K562 (cell line): ENCODE measurements around the gene GPRIN2. TPM values are rescaled to one million over a fixed set of nuclear protein-coding genes. Genes with fewer than 3 reads are reported as not detected.

ENCODE experiments used
- ARID1B ChIP-seq: fragments of 450-650 bp; IDR thresholded peaks from 2 replicates; pipeline ENCODE4 v1.6.1; 2016; ENCODE audit warnings: antibody characterized with exemption, mild to moderate bottlenecking, inconsistent platforms
- CBX5 ChIP-seq: IDR thresholded peaks from 2 replicates; pipeline ENCODE4 v1.6.1; 2014; ENCODE audit warnings: low read depth, borderline replicate concordance
- DDX20 ChIP-seq: fragments of 450-650 bp; IDR thresholded peaks from 2 replicates; pipeline ENCODE4 v1.6.1; 2016; ENCODE audit warnings: missing genetic modification characterization, low read depth, mild to moderate bottlenecking, missing compliant biosample characterization, moderate library complexity
- DIDO1 ChIP-seq: fragments of 450-650 bp; IDR thresholded peaks from 2 replicates; pipeline ENCODE4 v1.6.1; 2016; ENCODE audit warnings: low read depth, missing biosample characterization, missing genetic modification characterization
- GTF2A2 ChIP-seq: IDR thresholded peaks from 2 replicates; pipeline ENCODE4 v1.6.1; 2016; ENCODE audit warnings: mild to moderate bottlenecking, missing genetic modification characterization, missing compliant biosample characterization
- HBP1 ChIP-seq: fragments of 450-650 bp; formaldehyde crosslinking; IDR thresholded peaks from 2 replicates; pipeline ENCODE4 v1.4.0; 2022; ENCODE audit warnings: missing genetic modification characterization
- KDM4B ChIP-seq, 2 experiments: fragments of 450-650 bp in 1 of 2; sonication (generic) in 1 of 2; IDR thresholded peaks; 2 replicates each; pipeline ENCODE4 v1.6.1; 2016 to 2017; ENCODE audit warnings: borderline replicate concordance in 2 of 2, antibody characterized with exemption in 1 of 2, low read depth in 1 of 2, mild to moderate bottlenecking in 1 of 2
- MAX ChIP-seq: sonication (generic); formaldehyde crosslinking; IDR thresholded peaks from 2 replicates; pipeline ENCODE4 v1.9.0; 2022; ENCODE audit warnings: mild to moderate bottlenecking, missing genetic modification reagents
- NCOA2 ChIP-seq, 2 experiments: fragments of 450-650 bp; IDR thresholded peaks; 2 replicates each; pipeline ENCODE4 v1.6.1; 2018; ENCODE audit warnings: mild to moderate bottlenecking in 2 of 2, moderate library complexity in 1 of 2; ENCODE audit not compliant: partially characterized antibody in 2 of 2
- NFXL1 ChIP-seq: fragments of 450-650 bp; formaldehyde crosslinking; IDR thresholded peaks from 2 replicates; pipeline ENCODE4 v1.4.0; 2021; ENCODE audit warnings: mild to moderate bottlenecking
- POLR2H ChIP-seq: IDR thresholded peaks from 2 replicates; pipeline ENCODE4 v1.6.1; 2016; ENCODE audit warnings: missing genetic modification characterization, low read depth, mild to moderate bottlenecking, control low read depth, missing compliant biosample characterization, moderate library complexity
- ZNF347 ChIP-seq: fragments of 450-650 bp; formaldehyde crosslinking; IDR thresholded peaks from 2 replicates; pipeline ENCODE4 v1.4.0; 2020; ENCODE audit warnings: low read depth, mild to moderate bottlenecking, moderate library complexity
- ZNF41 ChIP-seq: fragments of 250-450 bp; sonication (Bioruptor Pico); conservative IDR thresholded peaks from 2 replicates; pipeline ENCODE4 v1.4.0; 2020; ENCODE audit warnings: mild to moderate bottlenecking
- ZNF436 ChIP-seq: fragments of 250-450, 450-650 bp; sonication (Bioruptor Pico); formaldehyde crosslinking; IDR thresholded peaks from 2 replicates; pipeline ENCODE4 v1.7.0; 2020; ENCODE audit warnings: mild to moderate bottlenecking
- ZNF507 ChIP-seq: conservative IDR thresholded peaks from 2 replicates; pipeline ENCODE4 v1.6.1; 2017; ENCODE audit warnings: missing genetic modification characterization, missing compliant biosample characterization
- ZNF668 ChIP-seq: fragments of 250-450 bp; sonication (Bioruptor Pico); IDR thresholded peaks from 2 replicates; pipeline ENCODE4 v1.8.0; 2022; ENCODE audit warnings: mild to moderate bottlenecking, inconsistent platforms
- ZNF707 ChIP-seq: fragments of 250-450 bp; sonication (Bioruptor Pico); conservative IDR thresholded peaks from 2 replicates; pipeline ENCODE4 v1.8.0; 2022; ENCODE audit warnings: inconsistent platforms, mild to moderate bottlenecking, moderate library complexity
- ZZZ3 ChIP-seq: fragments of 450-650 bp; IDR thresholded peaks from 2 replicates; pipeline ENCODE4 v1.6.1; 2016; ENCODE audit warnings: antibody characterized with exemption, mild to moderate bottlenecking, moderate library complexity
- polyA plus RNA-seq, 8 experiments: library from polyadenylated mRNA; depleted of rRNA in 4 of 8; stranded (reverse) in 5 of 8; unstranded in 3 of 8; fragments of >200 nt; fragmentation: Nextera tagmentation in 2 of 8; fragmentation: Illumina TruSeq in 1 of 8; extraction: Ambion mirVana in 2 of 8; extraction: Trizol in 1 of 8; gene quantifications; 2 replicates each; pipeline versions ENCODE4 v1.2.1 to v1.2.3, GENCODE V29; 2011 to 2014; ENCODE audit warnings: inconsistent platforms in 1 of 8, missing spikeins in 1 of 8
- total RNA-seq, 7 experiments: library from RNA; depleted of rRNA in 6 of 7; stranded (reverse); fragments of >200 nt in 6 of 7; fragmentation: Illumina TruSeq in 2 of 7; extraction: Trizol in 2 of 7; gene quantifications; 2 replicates each; pipeline versions ENCODE4 v1.2.1 to v1.2.3, GENCODE V29; 2011 to 2021; ENCODE audit warnings: low replicate concordance in 1 of 7
- TF ChIP-seq, protein P1 (sequence below): fragments of 250-450 bp; sonication (Bioruptor Pico); IDR thresholded peaks from 2 replicates; pipeline ENCODE4 v1.4.0; 2020
- TF ChIP-seq, protein P2 (sequence below): sonication (generic); formaldehyde crosslinking; IDR thresholded peaks from 2 replicates; pipeline ENCODE4 v1.8.1; 2022; ENCODE audit warnings: missing genetic modification reagents

The GPRIN2 gene
- total and polyA plus RNA-seq, 9 of the 15 experiments (the other 6 are each of a cell fraction or from before 2014, with no cell fraction given), result not detected

DNA sequence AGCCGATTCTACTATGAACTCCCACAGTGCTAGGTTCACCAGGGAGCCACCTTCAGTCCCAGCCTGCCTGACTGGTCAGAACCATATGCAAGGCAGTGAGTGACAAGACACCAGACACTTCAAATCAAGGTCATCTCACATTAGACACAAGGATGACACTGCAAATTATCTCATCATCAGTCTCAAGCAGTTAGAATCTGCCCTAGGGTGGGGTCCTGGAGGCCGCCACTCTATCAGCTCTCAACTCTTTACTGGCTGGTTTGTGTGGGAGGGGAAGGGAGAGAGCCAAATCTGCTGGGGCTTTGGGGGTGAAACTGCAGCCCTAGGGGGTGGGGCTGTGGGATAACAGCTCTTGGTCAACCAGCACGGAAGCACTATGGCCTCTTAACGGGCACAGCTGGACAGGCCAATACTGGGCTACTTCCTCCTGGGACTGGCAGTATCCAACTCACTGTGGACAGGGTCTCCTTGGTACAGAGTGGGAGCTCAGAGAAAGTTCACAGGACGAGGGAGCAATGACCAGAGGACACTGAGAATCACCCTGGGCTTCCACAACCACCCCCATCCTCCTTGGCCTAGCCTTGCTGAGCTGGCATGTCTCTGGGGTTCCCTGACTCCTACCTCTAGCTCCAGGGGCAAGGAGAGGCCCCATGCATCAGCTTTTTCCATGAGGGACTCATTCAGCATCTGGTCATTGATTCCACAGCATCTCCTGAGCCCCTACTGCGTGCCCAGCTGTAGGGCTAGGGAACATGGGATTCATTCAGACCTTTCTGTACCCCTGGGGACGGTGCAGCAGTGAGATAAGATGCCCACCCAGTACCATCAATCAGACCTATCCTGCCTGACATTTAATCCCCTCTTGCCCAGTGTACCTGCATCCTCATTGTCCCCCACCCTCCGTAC, 5.4 kb downstream of the GPRIN2 start (continued):
- TF ChIP-seq, protein P1, sequence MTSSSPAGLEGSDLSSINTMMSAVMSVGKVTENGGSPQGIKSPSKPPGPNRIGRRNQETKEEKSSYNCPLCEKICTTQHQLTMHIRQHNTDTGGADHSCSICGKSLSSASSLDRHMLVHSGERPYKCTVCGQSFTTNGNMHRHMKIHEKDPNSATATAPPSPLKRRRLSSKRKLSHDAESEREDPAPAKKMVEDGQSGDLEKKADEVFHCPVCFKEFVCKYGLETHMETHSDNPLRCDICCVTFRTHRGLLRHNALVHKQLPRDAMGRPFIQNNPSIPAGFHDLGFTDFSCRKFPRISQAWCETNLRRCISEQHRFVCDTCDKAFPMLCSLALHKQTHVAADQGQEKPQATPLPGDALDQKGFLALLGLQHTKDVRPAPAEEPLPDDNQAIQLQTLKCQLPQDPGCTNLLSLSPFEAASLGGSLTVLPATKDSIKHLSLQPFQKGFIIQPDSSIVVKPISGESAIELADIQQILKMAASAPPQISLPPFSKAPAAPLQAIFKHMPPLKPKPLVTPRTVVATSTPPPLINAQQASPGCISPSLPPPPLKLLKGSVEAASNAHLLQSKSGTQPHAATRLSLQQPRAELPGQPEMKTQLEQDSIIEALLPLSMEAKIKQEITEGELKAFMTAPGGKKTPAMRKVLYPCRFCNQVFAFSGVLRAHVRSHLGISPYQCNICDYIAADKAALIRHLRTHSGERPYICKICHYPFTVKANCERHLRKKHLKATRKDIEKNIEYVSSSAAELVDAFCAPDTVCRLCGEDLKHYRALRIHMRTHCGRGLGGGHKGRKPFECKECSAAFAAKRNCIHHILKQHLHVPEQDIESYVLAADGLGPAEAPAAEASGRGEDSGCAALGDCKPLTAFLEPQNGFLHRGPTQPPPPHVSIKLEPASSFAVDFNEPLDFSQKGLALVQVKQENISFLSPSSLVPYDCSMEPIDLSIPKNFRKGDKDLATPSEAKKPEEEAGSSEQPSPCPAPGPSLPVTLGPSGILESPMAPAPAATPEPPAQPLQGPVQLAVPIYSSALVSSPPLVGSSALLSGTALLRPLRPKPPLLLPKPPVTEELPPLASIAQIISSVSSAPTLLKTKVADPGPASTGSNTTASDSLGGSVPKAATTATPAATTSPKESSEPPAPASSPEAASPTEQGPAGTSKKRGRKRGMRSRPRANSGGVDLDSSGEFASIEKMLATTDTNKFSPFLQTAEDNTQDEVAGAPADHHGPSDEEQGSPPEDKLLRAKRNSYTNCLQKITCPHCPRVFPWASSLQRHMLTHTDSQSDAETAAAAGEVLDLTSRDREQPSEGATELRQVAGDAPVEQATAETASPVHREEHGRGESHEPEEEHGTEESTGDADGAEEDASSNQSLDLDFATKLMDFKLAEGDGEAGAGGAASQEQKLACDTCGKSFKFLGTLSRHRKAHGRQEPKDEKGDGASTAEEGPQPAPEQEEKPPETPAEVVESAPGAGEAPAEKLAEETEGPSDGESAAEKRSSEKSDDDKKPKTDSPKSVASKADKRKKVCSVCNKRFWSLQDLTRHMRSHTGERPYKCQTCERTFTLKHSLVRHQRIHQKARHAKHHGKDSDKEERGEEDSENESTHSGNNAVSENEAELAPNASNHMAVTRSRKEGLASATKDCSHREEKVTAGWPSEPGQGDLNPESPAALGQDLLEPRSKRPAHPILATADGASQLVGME (CRISPR knock-in tag), result peak; percentile 47; the same call in 1 of the 2 replicates
- TF ChIP-seq NCOA2 (IDR thresholded peaks at IDR 0.05; ENCODE audit: partially characterized antibody in 2 of 2), result no peak
- no peak for TF ChIP-seq ZZZ3
- no peak for TF ChIP-seq ARID1B
- no peak for TF ChIP-seq ZNF41 (CRISPR knock-in tag)
- no peak for TF ChIP-seq POLR2H (tag)
- TF ChIP-seq GTF2A2, result no peak
- no peak for TF ChIP-seq CBX5
- no peak for TF ChIP-seq DIDO1
- TF ChIP-seq ZNF668 (CRISPR knock-in tag), result no peak
- no peak for TF ChIP-seq NFXL1 (CRISPR knock-in tag)
- TF ChIP-seq ZNF507 (tag), result no peak
- no peak for TF ChIP-seq ZNF436 (CRISPR knock-in tag)
- TF ChIP-seq ZNF347 (CRISPR knock-in tag), result no peak
- no peak for TF ChIP-seq KDM4B (IDR thresholded peaks at IDR 0.05; ENCODE audit: borderline replicate concordance in 2 of 2, low read depth in 1 of 2)
- TF ChIP-seq ZNF707 (CRISPR knock-in tag), result no peak
- TF ChIP-seq, protein P2, sequence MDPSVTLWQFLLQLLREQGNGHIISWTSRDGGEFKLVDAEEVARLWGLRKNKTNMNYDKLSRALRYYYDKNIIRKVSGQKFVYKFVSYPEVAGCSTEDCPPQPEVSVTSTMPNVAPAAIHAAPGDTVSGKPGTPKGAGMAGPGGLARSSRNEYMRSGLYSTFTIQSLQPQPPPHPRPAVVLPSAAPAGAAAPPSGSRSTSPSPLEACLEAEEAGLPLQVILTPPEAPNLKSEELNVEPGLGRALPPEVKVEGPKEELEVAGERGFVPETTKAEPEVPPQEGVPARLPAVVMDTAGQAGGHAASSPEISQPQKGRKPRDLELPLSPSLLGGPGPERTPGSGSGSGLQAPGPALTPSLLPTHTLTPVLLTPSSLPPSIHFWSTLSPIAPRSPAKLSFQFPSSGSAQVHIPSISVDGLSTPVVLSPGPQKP (CRISPR knock-in tag), result no peak
- TF ChIP-seq MAX, result peak; percentile 3; the same call in 1 of the 2 replicates
- 0 out of 2 replicates have a peak, but pooled peaks have one; percentile 20 for TF ChIP-seq HBP1
- no peak for TF ChIP-seq DDX20 (tag)
